ENCODE measurements around the gene YARS1.

Gene YARS1

DNA sequence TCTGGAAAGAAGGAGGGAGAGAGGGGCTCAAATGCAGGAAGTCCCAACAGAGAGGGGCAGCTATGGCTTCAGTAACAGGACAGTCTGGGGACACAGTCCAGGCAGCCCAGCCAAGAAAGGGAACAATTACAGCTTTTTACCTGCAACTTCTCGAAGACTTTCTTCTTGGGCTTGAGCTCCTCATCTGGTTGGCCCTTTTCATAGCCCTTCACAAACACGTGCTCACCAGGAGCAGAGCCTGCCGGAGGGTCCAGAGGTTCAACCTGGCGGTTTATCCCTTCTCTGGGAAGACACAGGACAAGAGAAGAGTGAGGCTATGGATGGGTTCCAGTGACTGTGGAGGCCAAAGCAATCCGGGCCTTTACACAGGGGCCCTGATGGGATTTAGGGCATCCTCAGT lies 37.9 kb downstream of the YARS1 start:
- no peak for DNase-seq (ENCODE audit: low read depth)

DNA sequence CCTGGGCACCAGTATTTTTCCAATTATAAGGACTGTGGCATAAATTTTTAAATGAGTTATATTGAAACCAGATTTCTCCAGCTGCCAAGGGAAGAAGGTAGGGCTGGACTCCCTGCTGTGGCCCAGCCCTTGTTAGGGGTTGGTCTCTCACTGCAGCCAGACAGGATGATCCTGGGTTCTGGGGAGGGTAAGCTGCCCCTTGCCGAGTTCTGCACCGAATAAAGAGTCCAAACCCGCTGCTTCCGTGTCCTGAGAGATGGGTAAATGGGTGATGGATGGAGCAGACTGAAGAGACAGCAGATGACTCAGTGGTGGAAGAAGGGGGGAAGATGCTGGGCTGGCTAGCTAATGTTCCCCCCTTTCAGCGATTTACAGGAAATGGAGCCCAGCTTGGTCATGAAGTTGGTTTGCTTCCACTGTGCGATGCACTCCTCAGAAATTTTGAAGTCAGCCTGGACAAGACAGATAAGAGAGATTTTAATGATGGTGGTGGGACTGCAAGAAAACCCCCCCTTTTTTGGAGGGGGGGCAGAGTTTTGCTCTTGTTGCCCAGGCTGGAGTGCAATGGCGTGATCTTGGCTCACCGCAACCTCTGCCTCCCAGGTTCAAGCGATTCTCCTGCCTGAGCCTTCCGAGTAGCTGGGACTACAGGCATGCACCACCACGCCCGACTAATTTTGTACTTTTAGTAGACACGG lies 41.4 kb downstream of the YARS1 start:
- peak; percentile 56 for DNase-seq (ENCODE audit: low read depth)

DNA sequence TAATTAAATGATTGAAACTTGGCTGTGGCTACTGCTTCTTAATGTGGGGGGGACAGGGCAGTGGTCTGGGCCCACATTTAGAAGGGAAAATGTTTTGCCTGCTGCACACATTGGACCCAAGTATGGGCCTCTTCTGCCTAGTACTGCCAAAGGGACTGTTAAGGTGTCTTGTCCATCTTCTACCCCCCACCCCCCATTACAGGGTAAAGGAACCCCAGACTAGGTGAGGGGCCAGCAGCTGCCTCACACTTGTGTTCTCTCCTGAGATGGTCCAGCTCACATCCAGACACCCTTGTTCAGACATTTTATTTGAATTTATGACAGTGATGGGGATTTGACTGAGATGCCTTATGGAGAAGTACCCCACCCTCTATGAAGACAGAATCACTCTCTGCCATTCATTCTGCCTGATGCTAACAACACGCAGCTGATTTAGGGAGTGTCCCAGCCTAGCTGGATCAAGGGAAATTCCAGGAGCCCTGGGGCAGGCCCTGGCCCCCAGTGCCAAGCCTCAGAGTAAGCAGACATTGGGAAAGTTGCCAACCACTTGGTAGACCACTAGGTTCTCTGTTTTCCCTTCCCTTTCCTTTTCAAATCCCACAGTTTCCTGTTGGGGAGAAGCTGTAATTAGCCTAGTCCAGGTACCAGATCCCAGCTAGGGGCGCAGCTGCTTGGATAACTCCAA lies 42.1 kb downstream of the YARS1 start:
- DNase-seq (ENCODE audit: low read depth): peak; percentile 75

DNA sequence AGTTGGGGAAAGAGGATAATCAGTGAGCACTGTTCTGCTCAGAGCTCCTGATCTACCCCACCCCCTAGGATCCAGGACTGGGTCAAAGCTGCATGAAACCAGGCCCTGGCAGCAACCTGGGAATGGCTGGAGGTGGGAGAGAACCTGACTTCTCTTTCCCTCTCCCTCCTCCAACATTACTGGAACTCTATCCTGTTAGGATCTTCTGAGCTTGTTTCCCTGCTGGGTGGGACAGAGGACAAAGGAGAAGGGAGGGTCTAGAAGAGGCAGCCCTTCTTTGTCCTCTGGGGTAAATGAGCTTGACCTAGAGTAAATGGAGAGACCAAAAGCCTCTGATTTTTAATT lies 42.7 kb downstream of the YARS1 start:
- no peak for DNase-seq (ENCODE audit: low read depth)

DNA sequence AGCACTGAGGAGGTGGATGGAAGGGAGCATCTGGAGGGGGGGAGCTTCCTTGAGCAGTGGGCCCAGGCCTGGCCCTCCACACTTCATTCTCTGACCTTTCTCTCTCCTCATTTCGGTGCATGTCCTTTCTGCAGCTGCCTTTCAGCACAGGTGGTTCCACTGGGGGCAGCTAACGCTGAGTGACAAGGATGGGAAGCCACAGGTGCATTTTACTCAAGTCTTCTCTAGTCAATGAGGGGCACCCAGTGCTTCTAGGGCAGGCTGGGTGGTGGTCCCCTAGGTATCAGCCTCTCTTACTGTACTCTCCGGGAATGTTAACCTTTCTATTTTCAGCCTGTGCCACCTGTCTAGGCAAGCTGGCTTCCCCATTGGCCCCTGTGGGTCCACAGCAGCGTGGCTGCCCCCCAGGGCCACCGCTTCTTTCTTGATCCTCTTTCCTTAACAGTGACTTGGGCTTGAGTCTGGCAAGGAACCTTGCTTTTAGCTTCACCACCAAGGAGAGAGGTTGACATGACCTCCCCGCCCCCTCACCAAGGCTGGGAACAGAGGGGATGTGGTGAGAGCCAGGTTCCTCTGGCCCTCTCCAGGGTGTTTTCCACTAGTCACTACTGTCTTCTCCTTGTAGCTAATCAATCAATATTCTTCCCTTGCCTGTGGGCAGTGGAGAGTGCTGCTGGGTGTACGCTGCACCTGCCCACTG lies 43.2 kb downstream of the YARS1 start:
- no peak for DNase-seq (ENCODE audit: low read depth)

DNA sequence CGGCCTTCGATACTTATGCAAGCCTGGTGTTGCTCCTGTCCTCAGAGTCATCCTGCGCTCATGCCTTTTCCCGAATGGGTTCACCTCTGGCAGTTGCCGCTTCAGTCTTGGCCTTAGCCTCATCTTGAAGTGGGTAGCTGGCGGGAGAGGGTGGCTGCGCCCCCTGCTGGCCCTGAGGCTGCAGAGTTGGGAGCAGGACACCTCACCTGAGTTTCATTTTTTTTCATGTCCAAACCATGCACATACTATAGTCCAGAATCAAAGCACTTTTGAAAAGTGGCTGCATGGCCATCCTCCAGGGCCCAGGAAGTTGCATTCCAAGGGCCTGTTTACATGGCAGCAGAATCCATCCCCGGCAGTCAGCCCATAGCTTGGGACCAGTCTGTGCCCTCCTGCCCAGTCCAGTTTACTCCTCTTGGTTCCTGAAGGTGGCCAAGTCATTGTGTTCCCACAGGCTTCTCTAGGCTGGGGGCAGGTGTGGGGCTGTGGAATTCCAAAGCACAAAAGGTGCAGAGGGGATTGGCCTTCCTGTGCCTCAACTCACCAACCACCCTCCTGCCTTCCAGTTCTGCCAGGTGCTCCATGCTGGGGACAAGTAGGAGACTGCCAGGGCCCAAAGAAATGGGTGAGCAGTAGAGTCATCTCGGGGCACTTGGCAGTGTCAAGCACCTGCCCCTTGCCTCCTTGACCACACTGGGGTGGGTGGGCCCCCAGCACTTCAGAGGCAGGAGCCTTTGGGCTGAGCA lies 44.0 kb downstream of the YARS1 start:
- peak; percentile 83 for DNase-seq (ENCODE audit: low read depth)

DNA sequence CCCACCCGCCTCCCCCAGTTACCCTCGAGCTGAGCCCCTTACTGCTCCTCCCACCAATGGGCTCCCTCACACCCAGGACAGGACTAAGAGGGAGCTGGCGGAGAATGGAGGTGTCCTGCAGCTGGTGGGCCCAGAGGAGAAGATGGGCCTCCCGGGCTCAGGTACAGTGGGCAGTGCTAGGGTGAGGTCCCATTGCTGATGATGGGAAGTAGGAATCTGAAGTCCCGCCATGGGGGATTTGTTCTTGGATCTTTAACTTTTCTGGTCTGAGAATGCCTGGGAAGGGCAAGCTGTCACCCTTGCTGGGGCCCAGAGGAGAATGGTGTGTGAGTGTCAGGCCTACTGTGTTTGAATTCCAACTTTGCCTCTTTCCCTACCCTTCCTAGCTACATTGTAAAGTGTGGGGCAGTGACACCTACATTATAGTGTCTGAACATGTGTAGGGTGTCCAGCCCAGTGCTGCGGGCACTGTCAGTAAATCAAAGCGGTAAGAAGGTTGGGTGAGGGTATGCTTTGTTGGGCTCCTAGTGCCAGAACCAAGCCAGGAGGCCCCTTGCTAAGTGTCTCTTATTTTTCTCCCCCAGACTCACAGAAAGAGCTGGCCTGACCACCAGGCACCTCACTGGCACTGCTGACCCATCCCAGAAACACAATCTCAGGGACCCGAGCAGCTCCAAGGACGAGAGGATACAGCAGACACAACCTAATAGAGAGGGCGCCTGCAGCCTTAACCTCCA lies 44.7 kb downstream of the YARS1 start:
- DNase-seq (ENCODE audit: low read depth): no peak

DNA sequence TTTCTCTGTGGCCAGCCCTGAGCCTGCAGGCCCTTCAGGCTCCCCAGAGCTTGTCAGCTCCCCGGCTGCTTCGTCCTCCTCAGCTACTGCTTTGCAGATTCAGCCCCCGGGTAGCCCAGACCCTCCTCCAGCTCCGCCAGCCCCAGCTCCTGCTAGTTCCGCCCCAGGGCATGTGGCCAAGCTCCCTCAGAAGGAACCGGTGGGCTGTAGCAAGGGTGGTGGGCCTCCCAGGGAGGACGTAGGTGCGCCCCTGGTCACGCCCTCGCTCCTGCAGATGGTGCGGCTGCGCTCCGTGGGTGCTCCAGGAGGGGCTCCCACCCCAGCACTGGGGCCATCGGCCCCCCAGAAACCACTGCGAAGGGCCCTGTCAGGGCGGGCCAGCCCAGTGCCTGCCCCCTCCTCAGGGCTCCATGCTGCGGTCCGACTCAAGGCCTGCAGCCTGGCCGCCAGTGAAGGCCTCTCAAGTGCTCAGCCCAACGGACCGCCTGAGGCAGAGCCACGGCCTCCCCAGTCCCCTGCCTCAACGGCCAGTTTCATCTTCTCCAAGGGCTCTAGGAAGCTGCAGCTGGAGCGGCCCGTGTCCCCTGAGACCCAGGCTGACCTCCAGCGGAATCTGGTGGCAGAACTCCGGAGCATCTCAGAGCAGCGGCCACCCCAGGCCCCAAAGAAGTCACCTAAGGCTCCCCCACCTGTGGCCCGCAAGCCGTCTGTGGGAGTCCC lies 45.4 kb downstream of the YARS1 start:
- no peak for DNase-seq (ENCODE audit: low read depth)

DNA sequence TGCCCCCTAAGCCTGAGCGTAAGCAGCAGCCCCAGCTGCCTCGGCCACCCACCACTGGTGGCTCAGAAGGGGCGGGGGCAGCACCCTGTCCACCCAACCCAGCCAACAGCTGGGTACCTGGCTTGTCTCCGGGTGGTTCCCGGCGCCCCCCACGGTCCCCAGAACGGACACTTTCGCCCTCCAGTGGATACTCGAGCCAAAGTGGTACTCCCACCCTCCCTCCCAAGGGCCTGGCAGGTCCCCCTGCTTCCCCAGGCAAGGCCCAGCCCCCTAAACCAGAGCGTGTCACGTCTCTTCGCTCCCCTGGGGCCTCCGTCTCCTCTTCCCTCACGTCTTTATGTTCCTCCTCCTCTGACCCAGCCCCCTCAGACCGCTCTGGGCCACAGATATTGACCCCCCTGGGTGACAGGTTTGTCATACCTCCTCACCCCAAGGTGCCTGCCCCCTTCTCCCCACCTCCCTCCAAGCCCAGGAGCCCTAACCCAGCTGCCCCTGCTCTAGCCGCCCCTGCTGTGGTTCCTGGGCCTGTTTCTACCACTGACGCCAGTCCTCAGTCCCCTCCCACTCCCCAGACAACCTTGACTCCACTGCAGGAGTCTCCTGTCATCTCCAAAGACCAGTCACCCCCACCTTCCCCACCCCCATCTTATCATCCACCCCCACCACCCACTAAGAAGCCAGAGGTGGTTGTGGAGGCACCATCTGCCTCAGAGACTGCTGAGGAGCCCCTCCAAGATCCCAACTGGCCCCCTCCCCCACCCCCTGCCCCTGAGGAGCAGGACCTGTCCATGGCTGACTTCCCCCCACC lies 46.2 kb downstream of the YARS1 start:
- DNase-seq (ENCODE audit: low read depth): no peak

DNA sequence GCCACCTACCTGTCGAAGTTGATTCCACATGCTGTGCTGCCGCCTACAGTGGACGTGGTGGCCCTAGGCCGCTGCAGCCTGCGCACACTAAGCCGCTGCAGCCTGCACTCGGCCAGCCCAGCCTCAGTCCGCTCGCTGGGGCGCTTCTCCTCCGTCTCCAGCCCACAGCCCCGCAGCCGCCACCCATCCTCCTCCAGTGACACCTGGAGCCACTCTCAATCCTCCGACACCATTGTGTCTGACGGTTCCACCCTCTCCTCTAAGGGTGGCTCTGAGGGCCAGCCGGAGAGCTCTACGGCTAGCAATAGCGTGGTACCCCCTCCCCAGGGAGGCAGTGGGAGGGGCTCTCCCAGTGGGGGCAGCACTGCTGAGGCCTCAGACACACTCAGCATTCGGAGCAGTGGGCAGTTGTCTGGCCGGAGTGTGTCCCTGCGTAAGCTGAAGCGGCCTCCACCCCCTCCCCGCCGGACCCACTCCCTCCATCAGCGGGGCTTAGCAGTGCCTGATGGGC lies 46.9 kb downstream of the YARS1 start:
- no peak for DNase-seq (ENCODE audit: low read depth)

DNA sequence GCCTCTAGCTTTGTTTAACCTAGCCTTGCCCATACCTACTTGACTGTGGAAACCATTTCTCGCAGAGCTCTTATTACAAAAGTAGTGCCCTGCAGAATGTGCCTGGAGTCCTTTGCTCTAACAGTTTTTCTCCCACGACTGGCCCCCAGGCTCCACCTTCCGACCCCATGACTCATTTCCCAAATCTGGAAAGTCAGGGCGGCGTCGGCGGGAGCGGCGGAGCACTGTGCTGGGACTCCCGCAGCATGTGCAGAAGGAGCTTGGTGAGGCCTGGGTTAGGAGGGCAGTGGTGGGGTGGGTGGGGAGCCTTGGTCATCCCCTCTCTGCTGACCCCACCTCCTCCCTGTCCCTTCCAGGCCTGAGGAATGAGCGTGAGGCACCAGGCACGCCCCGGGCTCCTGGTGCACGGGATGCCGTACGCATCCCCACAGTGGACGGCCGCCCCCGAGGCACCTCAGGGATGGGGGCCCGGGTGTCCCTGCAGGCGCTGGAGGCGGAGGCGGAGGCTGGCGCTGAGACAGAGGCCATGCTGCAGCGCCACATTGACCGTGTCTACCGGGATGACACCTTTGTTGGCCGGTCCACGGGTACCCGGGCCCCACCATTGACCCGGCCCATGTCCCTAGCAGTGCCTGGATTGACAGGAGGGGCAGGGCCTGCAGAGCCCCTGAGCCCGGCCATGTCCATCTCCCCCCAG lies 47.5 kb downstream of the YARS1 start:
- DNase-seq (ENCODE audit: low read depth): peak; percentile 64

DNA sequence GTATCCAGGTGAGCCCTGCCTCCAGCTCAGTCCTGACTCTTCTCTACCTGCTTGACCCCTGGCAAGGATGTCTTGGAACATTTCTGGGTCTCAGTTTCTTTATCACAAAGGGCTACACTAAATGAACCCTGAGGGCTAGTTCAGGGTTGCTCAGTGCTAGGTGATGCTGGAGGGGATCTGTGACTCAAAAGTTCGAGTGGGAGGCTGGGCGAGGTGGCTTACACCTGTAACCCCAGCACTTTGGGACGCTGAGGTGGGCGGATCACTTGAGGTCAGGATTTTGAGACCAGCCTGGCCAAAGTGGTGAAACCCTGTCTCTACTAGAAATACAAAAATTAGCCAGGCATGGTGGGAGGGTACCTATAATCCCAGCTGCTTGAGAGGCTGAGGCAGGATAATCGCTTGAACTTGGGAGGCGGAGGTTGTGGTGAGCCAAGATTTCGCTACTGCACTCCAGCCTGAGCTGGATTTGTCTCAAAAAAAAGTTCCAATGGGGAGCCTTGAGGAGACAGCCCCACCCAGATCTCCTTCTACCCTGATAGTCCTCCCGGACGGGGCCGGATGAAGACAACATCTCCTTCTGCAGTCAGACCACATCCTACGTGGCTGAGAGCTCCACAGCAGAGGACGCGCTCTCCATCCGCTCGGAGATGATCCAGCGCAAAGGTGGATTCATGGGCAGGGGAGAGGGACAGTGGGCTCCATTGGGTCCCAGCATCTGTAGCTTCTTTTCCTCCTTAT lies 48.9 kb downstream of the YARS1 start:
- no peak for DNase-seq (ENCODE audit: low read depth)

DNA sequence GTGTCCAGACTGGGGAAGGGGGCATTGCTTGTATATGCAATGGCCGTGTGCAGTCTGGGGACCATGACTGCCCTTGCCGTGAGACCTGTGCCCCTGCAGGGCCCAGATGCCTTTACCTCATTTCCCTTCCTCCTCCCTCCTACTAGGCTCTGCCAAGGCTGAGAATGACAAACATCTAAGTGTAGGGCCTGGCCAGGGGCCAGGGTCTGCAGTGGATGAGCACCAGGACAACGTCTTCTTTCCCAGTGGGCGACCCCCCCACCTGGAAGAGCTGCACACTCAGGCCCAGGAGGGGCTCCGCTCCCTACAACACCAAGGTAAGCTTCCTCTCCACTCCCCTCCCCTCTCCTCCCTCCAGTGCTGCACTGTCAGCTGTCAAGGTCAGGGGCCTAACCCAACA lies 49.5 kb downstream of the YARS1 start:
- no peak for DNase-seq (ENCODE audit: low read depth)

DNA sequence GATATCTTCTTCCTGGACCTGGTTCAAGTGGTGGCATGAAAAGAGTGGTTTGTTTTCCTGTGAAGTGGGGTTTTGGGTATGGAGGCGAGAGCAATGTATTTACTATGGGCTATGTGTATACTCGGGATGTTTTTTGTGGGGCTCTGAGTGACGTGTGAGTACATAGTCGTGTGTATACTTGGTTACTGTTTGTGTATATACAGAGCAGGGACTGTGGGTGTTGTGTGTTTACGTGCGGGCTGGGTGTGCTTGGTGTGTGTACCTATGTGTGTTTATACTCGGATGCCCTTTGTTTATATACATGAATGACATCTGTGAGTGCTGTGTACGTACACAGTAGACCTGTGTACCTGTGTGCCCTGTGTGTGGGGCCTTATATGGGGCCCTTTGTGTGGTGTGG lies 50.0 kb downstream of the YARS1 start:
- no peak for DNase-seq (ENCODE audit: low read depth)

DNA sequence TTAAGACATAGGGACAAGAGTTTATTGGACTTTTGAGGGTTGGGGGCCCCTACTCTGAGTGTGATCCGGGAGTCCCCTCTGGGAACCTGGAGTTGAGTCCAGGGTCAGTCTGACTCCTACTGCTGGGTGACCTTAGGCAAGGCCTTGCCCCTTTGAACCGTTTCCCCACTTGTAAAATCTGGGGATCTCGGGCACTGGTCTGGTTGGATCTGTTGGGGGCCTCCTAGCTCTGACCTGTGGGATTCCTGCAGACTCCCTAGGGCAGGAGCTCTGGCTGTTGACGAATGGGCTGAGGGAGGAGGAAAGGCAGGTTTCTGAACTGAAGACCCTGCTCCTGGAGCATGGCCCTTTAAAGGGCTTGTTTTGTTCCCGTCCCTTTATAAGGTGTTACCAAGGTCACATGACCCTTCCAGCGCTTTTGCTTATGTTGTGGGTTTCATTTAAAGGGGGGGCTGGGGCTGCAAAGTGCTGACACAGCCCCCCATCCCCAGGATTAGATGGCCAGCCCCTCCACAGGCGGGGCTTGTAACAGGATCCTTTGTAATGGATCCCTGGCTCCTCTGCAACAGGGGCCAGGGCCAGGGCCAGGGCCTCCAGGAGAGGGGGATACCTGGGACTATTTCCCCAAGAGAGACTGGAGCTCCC lies 50.7 kb downstream of the YARS1 start:
- no peak for DNase-seq (ENCODE audit: low read depth)

DNA sequence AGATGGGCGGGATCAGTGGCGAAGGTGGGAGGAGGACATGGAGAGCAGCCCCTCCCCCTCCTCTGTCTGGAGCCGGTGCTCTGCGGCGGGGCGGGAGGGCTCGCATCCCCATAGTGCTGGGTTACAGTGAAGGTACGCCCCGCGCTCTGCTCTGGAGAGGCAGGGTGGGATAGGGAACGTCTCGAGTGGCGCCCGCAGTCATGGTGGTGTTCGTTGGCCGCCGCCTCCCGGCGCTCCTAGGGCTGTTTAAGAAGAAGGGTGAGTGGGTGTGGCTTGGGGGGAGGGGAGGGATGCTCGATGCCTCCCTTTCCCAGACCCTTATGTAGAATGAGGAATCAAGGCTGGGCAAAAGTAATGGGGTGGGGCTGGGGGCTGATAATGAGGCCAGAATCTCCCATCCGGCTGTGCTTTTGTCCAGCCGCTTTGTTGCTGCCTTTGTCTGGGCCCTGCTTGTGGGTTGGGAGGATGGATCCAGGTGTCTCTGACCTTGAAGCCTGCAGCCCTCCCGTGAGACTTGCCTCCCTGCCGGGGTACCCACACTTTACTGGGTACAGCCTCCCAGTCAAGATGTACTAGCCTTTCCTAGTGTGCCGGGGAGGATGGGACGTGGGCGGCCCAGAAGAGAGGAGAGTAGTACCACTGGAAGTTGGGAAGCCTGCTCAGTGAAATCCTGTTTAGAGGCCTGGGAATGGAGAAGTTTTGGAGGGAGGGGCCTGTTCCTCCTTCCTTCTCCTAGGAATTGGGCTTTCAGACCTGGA lies 51.4 kb downstream of the YARS1 start:
- DNase-seq (ENCODE audit: low read depth): no peak

DNA sequence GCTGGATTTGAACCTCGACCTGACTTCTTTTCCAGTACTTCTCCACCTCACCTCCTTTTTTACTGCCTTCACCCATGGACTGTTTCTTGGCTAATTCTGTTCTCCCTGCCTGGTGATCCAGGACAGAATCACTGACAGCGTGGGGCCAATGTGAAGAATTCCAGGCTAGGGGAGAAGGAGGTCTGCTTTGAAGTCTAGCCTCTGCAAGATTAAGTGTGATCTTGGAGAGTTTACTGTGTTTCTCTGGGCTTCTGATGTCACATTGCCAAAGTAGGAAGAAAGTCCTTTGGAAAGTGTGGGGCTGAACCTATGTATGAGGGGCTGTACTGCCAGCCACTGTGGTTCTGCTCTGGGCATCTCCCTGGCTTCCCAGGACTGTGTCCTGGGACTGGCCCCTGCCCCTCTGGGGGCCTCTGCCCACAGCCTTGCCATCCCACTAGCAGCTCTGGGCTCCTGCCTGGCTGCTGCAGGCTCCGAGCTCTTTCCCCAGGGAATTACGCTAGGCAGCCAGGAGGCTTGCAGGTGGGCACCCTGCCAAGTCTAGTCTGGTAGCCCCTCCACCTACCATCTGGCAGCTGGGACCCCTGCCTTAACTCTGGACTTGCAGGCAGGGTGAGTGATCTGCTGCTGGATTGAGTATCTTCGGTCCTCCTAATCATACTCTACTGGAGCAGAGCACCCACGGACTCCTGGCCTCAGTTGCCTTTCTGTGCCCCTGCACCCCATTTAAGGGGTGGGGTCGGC lies 52.2 kb downstream of the YARS1 start:
- no peak for DNase-seq (ENCODE audit: low read depth)
